KMS-11 (cell line): ENCODE results near the gene NT5C3B.

Experiments used
- H2AFZ ChIP-seq: fragments of 200-600 bp; sonication (generic); 2 replicates; pipeline ENCODE4 v1.6.1; 2016; ENCODE audit warnings: antibody characterized with exemption, mixed run types, low read depth
- H3K27ac ChIP-seq: fragments of 200-600 bp; sonication (generic); 2 replicates; pipeline ENCODE4 v1.6.1; 2016; ENCODE audit warnings: mild to moderate bottlenecking, mixed run types
- H3K27me3 ChIP-seq: fragments of 200-600 bp; sonication (generic); 2 replicates; pipeline ENCODE4 v1.6.1; 2017; ENCODE audit warnings: mild to moderate bottlenecking, low read depth, mixed run types, moderate library complexity; ENCODE audit not compliant: insufficient read depth
- H3K36me3 ChIP-seq: fragments of 200-600 bp; sonication (generic); 2 replicates; pipeline ENCODE4 v1.6.1; 2017; ENCODE audit warnings: mild to moderate bottlenecking, mixed run types; ENCODE audit not compliant: insufficient read depth
- H3K4me1 ChIP-seq: fragments of 200-600 bp; sonication (generic); 2 replicates; pipeline ENCODE4 v1.6.1; 2016; ENCODE audit warnings: mild to moderate bottlenecking, low read depth, mixed run types; ENCODE audit not compliant: poor library complexity, severe bottlenecking
- H3K4me2 ChIP-seq: fragments of 200-600 bp; sonication (generic); 2 replicates; pipeline ENCODE4 v1.7.0; 2016; ENCODE audit warnings: mild to moderate bottlenecking, mixed run types
- H3K4me3 ChIP-seq: fragments of 200-600 bp; sonication (generic); IDR thresholded peaks from 2 replicates; pipeline ENCODE4 v1.6.1; 2017; ENCODE audit warnings: low read depth, low read length, mixed read lengths; ENCODE audit not compliant: insufficient read depth
- H3K79me2 ChIP-seq: fragments of 200-600 bp; sonication (generic); 2 replicates; pipeline ENCODE4 v1.6.1; 2016; ENCODE audit warnings: low read depth, mixed run types; ENCODE audit not compliant: insufficient read depth
- H3K9ac ChIP-seq: fragments of 200-600 bp; sonication (generic); 2 replicates; pipeline ENCODE4 v1.6.1; 2016; ENCODE audit warnings: mild to moderate bottlenecking, mixed run types
- H4K20me1 ChIP-seq: fragments of 200-600 bp; sonication (generic); 2 replicates; pipeline ENCODE4 v1.6.1; 2016; ENCODE audit warnings: mild to moderate bottlenecking, mixed run types; ENCODE audit not compliant: insufficient read depth
- TF ChIP-seq, protein P1 (sequence below): fragments of 200-600 bp; sonication (generic); conservative IDR thresholded peaks from 2 replicates; pipeline ENCODE4 v1.6.1; 2017; ENCODE audit warnings: low read depth, mild to moderate bottlenecking, antibody characterized with exemption, low read length, moderate library complexity, mixed read lengths

NT5C3B gene

DNA sequence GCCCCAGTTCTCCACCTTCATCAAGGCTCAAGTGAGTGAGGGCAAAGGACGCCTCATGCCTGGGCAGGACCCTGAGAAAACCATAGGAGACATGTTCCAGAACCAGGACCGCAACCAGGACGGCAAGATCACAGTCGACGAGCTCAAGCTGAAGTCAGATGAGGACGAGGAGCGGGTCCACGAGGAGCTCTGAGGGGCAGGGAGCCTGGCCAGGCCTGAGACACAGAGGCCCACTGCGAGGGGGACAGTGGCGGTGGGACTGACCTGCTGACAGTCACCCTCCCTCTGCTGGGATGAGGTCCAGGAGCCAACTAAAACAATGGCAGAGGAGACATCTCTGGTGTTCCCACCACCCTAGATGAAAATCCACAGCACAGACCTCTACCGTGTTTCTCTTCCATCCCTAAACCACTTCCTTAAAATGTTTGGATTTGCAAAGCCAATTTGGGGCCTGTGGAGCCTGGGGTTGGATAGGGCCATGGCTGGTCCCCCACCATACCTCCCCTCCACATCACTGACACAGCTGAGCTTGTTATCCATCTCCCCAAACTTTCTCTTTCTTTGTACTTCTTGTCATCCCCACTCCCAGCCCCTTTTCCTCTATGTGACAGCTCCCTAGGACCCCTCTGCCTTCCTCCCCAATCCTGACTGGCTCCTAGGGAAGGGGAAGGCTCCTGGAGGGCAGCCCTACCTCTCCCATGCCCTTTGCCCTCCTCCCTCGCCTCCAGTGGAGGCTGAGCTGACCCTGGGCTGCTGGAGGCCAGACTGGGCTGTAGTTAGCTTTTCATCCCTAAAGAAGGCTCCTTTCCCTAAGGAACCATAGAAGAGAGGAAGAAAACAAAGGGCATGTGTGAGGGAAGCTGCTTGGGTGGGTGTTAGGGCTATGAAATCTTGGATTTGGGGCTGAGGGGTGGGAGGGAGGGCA is 13.6 kb downstream of the NT5C3B start:
- no peaks in the 10 kb centered on the region for H3K36me3 ChIP-seq
- TF ChIP-seq, protein P1, sequence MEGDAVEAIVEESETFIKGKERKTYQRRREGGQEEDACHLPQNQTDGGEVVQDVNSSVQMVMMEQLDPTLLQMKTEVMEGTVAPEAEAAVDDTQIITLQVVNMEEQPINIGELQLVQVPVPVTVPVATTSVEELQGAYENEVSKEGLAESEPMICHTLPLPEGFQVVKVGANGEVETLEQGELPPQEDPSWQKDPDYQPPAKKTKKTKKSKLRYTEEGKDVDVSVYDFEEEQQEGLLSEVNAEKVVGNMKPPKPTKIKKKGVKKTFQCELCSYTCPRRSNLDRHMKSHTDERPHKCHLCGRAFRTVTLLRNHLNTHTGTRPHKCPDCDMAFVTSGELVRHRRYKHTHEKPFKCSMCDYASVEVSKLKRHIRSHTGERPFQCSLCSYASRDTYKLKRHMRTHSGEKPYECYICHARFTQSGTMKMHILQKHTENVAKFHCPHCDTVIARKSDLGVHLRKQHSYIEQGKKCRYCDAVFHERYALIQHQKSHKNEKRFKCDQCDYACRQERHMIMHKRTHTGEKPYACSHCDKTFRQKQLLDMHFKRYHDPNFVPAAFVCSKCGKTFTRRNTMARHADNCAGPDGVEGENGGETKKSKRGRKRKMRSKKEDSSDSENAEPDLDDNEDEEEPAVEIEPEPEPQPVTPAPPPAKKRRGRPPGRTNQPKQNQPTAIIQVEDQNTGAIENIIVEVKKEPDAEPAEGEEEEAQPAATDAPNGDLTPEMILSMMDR = no peak

GRCh38 chr17:41821776-41822175 is 14.3 kb downstream of the NT5C3B start:
- Histone ChIP-seq H4K20me1 (no peaks in the 10 kb centered on the region), H3K27me3 (peaks cover 4% of the 10 kb centered on the region; the same call in 1 of the 2 replicates), H3K36me3 (no peaks in the 10 kb centered on the region), H3K79me2 (no peaks in the 10 kb centered on the region), H3K4me3 (no peak overlapping the region), H3K4me2 (no peak overlapping the region), H3K27ac (no peak overlapping the region), H2AFZ (no peak overlapping the region), H3K9ac (no peak overlapping the region), H3K4me1 (no peaks in the 10 kb centered on the region)
- TF ChIP-seq, protein P1 = no peak

More for the DNA sequence above, 13.6 kb downstream of the NT5C3B start:
- H2AFZ ChIP-seq = no peak overlapping the region
- no peak overlapping the region for H3K4me2 ChIP-seq
- H3K4me1 ChIP-seq = no peaks in the 10 kb centered on the region
- H3K27ac ChIP-seq = no peak overlapping the region
- H3K27me3 ChIP-seq = peaks cover 4% of the 10 kb centered on the region; the same call in 1 of the 2 replicates
- H3K4me3 ChIP-seq = no peak overlapping the region
- no peaks in the 10 kb centered on the region for H3K79me2 ChIP-seq
- no peaks in the 10 kb centered on the region for H4K20me1 ChIP-seq
- H3K9ac ChIP-seq = no peak overlapping the region

- Histone ChIP-seq H3K4me1 (no peaks in the 10 kb centered on the region), H2AFZ (no peak overlapping the region), H3K27me3 (peaks cover 4% of the 10 kb centered on the region; the same call in 1 of the 2 replicates), H3K36me3 (no peaks in the 10 kb centered on the region), H3K4me3 (no peak overlapping the region), H3K4me2 (no peak overlapping the region), H3K27ac (no peak overlapping the region), H3K79me2 (no peaks in the 10 kb centered on the region), H4K20me1 (no peaks in the 10 kb centered on the region), H3K9ac (no peak overlapping the region)
- TF ChIP-seq, protein P1 = no peak
These were observed 18.0 kb downstream of the NT5C3B start for GRCh38 chr17:41818024-41818423.

DNA sequence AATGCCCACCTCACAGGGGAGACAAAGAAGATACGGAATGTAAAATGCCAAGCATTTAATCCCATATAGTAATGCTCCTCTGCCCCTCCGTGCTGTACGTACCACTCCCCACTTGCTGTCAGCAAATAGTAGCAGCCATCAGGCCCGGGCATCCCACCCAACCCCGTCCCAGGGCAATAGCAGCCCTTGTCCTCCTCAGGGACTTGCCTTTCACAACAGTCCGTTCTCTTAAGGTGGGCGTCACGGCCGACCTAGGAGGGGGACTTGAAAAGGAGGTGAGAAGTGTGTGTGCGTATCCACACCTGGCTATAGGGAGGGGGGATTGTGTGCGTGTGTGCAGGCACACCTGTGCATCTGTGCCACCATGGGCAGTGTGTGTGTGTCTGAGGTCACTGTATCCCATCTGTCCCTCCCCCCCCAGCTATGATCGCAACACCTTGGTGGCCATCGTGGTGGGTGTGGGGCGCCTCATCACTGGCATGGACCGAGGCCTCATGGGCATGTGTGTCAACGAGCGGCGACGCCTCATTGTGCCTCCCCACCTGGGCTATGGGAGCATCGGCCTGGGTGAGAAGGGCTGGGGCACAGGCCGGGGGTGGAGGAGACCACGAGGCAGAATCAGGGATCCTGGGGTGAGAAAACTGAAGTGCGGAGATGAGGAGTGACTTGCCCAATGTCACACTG is 19.3 kb downstream of the NT5C3B start:
- H3K4me3 ChIP-seq = no peak overlapping the region
- peaks cover 7% of the 10 kb centered on the region for H3K4me1 ChIP-seq
- TF ChIP-seq, protein P1 = no peak
- no peaks in the 10 kb centered on the region for H3K79me2 ChIP-seq
- H3K9ac ChIP-seq = no peak overlapping the region
- H2AFZ ChIP-seq = no peak overlapping the region
- H3K36me3 ChIP-seq = no peaks in the 10 kb centered on the region
- H4K20me1 ChIP-seq = no peaks in the 10 kb centered on the region
- no peak overlapping the region for H3K4me2 ChIP-seq
- H3K27me3 ChIP-seq = peaks cover 4% of the 10 kb centered on the region; the same call in 1 of the 2 replicates
- H3K27ac ChIP-seq = no peak overlapping the region
